IPS DF 19.7 (cell line): ENCODE data around the gene GGA1.

Experiments
- DNase-seq: peaks from one replicate; pipeline ENCODE4 v3.0.0-alpha.2; 2013; ENCODE audit warnings: low read depth, low spot score

The GGA1 gene

DNA sequence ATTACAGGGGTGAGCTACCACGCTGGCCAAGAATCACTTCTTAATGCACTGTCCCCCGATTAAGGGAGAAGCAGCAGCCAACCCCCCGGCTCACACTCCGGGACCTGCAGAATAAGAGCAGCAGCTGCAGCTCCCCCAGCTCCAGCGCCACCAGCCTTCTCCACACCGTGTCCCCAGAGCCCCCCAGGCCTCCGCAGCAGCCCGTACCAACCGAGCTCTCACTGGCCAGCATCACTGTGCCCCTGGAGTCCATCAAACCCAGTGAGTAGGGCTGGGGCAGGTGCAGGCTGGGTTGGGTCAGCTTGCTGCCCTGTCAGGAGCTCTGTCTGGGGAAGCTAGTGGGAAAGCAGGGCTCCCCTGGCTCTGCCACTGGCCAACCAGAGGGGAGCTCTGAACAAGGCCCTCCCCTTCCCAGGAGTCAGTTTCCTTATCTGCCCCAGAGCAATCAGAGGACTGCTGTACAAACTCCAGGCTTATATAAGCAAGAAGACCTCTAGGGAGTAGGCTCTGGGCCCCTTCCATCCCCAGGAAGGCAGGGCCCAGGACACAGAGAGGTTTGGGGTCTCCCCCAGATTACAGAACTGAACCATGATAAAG, 22.3 kb downstream of the GGA1 start:
- no peak for DNase-seq

DNA sequence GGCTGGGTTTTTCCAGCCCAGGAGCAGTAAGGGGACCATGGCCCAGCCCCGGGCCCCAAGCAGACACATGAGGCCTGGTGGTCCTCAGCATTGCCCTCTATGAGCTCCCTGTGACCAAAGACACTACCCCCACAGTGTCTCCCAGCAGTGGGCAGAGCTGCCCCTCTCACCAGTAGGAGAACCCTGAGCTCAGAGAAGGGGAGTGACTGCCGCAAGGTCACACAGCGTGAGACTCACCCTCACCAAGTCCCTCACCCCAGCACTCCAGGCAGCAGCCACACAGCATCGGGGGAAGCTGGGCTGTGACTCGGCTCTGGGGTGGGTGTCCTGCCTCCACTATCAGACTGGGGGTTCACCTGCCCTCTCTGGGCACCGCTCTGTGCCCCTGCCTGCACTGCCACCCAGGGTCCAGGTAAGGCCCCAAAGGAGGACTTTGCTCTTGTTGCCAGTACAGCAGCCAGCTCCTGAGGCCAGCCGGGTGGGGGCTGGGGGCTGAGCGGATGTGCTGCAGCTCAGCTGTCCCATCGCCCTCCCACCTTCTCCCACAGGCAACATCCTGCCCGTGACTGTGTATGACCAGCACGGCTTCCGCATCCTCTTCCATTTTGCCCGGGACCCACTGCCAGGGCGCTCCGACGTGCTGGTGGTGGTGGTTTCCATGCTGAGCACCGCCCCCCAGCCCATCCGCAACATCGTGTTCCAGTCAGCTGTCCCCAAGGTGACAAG, 23.0 kb downstream of the GGA1 start:
- no peak for DNase-seq

DNA sequence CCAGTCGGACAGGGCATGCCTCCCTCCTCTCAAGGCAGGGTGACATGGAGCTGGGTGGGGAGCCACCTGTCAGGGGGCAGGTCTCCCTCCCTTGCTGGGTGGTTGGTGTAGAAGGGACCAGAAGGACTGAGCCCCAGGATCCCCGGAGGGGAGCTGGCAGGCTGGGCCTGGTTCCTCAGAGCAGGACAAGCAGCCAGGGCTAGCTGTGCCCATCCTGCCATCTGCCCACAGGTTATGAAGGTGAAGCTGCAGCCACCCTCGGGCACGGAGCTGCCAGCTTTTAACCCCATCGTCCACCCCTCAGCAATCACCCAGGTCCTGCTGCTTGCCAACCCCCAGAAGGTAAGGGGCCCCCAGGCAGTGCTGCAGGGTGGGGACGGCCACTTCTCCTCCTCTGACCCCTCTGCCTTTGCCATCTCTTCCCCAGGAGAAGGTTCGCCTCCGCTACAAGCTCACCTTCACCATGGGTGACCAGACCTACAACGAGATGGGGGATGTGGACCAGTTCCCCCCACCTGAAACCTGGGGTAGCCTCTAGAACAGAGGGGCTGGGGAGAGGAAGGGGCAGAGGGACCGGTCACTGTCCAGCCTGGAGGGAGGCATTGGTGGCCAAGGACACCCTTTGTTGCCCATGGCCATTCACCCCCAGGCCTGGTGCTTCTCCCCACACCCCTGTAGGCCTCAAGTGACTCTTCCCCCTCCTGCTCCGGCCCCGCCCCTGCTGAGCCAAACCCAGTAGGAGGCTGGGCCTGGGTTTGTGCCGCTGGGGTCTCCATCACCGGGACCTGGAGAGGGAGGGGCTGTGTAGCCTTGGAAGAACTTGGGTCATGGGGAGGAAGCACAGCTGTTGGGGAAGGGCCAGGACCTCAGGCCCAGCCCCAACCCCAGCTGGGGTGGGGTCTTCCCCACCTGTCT, 23.8 kb downstream of the GGA1 start:
- no peak for DNase-seq

DNA sequence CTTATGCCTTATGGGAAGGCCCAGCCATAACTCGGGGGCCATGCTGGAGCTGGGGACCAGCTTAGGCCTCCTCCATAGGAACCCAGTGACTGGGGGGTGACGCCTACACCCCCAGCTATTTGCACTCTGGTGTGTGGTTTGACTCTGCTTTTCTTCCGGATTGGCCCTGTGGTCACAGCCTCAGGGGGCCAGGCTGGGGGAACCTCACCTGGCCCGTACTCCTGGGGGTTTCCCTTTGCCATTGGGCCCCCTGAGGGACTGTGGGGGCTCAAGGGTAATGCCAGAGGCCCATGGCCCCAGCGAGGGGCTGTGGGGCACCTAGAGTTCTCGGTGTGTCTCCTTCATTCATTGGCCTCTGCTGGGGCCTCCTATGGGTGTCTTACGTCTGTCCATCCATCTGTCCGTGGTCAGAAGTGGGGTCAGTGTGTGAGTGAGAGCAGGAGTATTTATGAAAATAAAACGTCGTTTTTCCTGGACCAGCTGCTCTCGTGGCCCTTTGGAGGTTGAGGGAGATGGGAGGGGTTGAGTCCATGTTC, 24.5 kb downstream of the GGA1 start:
- DNase-seq = no peak

DNA sequence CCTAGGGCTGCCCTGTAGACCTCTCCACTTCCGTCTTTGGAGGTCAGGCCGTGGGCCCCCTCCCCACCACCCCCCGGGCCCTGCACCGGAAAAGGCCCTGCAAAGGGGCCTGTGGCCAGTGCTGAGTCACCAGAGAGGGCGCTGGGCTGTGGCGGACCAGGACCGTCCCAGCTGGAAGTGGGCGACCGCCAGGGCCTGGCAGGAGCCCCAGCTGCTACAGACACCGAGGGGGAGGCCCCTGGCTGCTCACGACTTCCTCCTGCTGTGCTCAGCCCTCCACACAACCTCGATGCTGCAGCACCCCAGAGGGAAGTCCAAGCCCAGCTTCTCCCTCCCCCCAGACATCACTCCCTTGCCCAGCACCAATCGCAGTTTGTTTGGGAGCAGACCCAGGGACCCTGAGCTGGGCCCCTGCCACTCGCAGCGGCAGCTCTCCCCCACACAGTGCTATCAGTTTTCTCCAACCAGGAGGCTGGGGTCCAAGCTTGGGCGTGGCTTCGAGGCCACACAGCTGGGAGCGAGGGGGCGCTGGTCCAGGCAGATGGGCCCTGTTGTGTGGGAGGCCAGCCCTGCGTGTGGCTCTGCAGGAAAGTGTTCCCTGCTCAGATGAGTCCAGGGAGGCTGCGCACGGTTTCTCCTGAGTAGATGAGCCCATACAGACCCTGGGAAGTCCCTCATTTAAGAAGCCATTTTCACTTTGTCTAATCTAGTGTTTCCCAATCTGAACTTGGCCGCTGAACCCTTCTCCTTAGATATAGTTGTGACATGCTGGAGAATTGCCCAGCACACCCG, 25.2 kb downstream of the GGA1 start:
- no peak for DNase-seq

DNA sequence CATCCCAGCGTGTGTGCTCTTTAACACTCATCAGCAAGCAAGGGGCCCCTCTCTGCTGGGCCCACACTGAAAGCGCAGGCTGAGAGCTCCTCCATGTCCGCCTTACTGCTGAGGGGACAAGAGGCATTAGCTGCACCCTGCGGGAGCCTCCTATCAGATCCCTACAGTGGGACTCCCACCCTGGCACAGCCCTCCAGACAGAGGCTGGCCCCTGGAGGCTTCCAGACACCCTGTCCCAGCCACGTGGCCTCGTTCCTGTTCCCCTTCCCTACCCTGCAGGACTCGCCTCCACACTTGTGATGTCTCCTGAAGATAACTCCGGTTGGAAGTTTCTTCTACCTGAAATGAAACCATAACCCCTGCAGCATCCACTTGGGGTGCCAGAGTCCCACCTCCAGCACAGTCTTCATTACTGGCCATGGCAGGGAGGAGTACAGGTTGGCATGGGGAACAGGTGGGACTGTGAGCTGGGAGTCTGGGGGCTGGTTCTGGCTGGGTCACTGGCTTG, 25.8 kb downstream of the GGA1 start:
- no peak for DNase-seq

DNA sequence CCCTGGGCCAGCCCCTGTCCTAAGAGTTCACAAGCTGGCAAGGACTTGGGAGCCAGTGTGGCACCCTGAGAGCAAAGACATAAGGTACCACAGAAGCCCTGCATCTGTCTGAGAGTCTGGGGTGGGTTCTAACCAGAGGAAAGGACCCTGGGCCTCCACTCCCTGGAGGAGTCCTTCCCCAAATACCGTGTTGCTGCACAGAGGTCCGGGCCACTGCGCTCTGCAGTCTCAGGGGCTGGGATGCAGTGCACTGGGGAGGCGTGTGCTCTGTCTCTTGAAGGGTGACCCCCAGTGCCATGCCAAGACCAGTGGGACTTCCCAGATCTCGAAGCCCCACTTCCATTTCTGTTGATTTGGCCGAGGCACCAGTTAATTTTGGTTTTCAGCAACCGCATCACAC, 26.5 kb downstream of the GGA1 start:
- DNase-seq = no peak

DNA sequence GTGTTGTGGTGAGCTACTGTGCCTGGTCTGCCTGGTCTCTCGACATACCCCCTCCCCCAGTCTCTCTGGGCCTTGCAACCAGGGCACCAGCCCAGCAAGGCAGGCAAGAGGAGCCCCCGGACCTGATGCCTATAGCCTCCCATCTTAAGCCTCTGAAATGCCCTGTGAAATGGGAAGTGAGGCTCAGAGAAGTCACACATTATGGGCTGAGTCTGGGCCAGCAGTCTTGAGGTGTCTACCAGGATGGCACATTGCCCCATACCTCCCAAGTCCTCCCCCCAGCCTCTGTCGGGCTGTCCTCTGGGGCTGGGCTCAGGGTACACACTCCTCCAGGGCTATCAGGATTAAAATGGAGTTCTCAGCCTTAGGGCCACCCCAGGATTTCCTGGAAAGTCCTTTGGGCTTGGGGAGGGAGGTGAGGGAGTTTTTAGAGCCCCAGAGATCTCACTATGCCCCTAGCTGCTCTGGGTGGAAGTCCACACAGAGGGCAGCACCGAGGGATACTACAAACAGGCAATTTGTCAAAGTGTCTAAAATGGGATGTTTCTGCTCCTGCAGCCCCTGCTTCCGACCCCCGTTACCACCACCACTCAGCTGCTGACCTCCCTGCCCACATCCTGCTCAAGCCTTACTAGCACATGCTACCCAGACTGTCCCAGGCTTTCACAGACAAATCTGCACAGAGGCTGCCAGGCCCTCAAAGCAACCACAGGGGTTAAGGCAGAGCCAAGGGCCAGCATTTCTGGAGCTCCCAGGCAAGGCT, 27.7 kb downstream of the GGA1 start:
- no peak for DNase-seq

DNA sequence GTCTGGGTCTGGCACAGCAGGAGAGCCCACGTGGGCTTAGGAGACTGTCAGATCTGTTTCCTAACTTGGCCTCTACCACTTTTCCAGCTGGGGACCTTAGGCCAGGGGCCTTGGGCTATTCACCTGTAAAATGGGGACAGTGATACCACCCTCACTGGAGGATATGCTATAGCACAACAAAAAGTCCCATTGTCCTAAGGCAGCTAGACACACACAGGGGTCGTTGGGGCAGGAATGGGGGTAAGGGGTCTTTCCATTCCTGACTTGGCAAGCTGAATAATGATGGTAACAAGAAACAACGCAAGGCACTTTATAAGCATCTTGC, 28.3 kb downstream of the GGA1 start:
- DNase-seq = no peak

DNA sequence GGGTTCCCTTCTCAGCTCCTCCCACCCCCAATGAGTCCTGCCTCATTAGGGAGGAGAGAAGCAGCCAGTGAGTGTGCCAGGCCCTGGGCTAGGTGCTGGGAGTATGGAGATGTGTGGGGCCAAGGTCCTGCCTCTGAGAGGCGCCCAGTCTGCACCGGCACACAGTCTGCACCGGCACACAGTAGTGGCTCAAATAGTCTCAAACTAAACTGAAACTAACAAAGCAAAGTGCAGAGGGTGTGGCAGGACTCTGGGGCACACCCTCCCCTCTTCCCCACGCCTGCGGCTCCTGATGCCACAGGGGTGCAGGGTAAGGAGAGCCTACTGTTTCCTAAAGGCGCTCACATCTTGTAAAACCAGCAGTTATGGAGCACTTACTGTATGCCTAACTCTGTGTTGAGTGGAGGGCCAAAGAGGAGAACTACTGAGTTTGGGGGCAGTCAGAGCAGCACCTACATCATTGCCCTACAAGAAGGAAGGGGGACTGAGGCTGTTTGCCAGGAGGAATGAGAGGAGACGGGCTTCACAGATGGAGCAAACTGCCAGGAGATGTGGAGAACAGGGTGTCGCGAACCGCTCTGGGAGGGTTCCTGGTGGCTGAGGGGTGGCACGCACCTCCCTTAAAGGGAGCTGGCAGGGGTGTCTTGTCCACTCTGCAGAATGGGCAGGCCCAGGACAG, 29.9 kb downstream of the GGA1 start:
- no peak for DNase-seq

DNA sequence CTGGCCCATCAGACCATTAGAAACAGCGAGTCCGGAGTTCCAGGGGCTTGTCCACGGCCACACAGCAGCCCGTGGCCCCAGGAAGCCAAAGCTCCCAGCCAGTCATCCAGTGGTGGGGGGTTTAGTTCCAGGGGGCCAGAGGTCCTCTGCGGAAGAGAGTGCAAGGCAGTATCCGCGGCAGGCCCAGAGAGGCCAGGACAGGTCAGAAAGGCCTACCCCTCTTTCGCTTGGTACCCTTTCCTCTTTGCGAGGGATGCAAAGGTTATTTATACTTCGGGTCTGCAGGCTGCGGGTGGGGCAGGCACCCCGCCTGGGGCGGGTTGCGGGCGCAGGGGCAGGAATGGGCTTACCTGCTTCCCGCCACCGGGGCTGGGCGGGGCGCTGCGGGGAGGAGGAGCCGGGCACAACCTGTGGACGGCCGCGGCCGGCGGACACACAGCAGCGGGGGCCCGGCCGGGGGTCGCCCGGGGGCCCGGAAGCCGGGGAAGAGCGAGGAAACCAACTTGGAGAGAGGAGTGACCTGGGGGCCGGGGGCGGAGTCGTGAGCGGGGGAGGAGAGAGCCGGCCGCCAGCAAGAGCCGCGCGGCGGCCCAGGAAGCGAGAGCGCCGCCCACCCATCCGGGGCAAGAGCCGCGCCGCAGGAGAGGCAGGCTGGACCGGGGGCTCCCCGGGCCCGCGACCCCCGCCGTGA, 30.6 kb downstream of the GGA1 start, which contains the start of gene SH3BP1:
Gene SH3BP1, plus strand, starts transcription at position 600 of the 691 bp plus-strand sequence. CDS start 119 bp downstream, outside the sequence.
- DNase-seq = no peak

DNA sequence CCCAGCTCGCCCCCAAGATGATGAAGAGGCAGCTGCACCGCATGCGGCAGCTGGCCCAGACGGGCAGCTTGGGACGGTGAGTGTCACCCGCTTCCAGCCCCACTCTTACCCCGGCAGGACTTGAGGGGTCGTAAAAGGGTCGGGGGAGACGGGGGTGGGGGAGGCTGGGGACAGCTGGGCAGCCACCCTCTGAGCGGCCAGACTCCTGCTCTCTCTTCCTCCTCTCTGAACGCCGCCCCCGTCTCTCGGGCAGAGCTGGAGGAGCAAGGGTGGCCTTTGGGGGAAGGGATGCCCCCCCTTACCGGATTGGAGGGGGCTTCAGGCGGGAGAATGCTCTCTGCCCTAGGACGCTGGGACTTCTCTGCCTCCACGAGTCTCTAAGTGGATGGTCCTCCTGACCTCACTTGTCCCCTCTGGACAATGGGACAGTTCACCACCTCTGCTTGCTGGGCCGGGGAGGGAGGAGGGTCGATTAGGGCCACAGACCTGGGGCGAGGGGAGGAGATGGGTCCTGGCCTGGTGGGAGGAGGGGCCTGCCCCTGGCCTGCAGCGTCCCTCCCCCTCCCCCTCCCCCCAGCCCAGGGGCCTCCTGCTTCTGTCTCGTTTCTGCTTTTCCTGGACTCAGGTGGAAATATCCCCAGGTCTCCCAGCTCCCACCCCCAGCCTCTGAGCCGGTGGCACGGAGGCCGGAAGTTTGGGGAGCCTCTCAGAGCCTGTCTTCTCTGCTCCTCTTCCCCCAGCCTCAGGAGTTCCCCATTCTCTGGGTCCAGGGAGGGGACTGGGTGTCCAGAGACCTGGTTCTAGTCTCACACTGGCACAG, 31.3 kb downstream of the GGA1 start:
- DNase-seq = no peak

DNA sequence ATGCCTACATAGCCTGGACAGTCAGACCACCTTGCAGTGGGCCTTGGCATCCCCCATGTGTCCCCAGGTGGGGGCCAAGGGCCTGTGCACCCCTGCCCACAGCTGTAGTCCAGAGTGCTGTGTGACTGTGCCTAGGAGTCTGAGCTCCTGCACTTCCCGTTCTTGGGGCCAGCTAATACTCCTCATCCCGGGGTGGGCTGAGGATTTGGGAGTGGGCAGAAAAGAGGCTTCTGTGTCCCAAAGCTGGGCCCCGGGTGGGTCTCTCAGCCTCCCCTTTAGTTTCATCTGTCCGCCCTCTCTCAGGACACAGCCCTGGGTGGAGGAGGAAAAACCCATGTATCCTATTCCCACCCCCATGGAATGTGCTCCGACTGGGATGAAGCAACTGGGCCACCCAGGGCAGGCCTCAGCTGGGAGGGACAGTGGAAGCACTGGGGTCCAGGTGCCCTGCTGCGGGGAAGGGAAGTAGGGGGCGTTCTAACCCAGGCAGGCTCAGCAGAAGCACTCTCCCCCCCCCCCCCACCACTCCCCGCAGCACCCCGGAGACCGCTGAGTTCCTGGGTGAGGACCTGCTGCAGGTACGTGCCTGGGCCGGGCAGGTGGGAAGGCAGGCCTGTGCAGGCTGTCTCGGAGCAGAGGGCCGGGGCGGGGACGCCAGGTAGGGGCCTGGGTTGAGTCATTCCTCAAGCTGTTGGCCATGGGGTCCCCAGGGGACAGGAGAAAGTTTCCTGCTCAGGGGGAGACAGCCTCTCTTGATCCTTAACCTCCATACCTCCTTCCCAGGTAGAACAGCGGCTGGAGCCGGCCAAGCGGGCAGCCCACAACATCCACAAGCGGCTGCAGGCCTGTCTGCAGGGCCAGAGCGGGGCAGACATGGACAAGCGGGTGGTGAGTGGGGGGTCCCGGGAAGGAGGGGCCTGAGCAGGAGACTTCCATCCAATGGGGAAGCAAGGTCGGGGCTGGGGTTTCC, 32.2 kb downstream of the GGA1 start:
- DNase-seq = no peak

DNA sequence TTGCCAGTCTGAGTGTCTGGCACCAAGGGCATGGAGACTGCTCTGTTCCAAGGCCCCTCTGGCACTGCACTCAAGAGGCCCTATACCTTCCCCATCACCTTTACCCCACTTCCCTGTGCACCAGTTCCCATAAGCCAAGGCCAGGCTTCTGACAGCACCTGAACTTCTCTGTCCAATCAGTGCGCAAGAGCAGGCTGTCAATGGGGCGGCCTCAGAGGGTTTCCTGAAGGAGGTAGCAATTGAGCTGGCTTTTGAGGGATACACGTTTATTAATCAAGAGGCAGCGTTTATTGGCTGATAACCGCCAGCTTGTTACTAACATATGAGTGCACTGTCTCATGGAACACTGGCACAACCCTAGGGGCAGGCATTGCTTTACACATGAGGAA, 32.9 kb downstream of the GGA1 start:
- no peak for DNase-seq

DNA sequence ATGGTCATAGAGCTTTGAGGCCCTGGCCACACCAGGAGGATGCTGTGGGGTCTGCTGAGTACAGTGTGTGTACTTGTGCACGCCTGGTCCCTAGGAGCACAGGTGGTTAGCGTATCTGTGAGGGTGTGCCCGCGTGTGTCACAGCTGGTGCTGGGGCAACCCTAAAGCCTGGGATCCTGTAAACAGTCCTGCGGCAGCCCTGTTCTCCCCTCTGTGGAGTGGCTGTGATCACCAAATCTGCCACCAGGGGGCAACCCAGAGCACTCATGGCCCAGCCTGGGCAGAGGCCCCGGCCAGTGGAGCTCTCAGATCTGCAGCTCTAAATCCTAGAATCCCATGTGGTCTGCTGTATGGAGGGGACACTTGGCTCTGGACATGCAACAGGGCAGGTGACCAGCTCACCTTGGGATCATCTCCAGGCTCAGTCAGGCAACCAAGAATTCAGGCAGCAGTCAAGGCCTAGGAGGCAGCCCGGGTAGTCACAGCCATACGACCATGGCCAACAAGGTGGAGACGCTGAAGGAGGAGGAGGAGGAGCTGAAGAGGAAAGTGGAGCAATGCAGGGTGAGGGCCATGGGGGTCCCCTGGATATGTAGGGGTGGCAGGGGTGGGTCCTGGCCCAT, 34.7 kb downstream of the GGA1 start:
- DNase-seq = no peak

DNA sequence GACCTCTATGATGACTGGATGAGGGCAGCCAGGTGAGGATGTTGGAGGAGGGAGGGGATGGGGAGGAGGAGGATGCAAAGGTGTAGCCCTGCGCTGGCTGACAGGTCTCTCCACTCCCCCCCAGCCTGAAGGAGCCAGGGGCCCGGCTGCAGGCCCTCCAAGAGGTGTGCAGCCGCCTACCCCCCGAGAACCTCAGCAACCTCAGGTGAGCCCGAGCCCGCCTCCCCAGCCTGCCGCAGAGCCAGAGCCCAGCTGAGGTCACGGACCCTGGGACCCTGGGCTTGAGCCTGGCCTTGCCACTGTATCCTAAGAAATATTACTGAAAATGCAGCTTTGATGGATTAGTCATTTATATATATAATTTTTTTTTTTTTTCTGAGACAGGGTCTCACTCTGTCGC, 38.7 kb downstream of the GGA1 start:
- no peak for DNase-seq

DNA sequence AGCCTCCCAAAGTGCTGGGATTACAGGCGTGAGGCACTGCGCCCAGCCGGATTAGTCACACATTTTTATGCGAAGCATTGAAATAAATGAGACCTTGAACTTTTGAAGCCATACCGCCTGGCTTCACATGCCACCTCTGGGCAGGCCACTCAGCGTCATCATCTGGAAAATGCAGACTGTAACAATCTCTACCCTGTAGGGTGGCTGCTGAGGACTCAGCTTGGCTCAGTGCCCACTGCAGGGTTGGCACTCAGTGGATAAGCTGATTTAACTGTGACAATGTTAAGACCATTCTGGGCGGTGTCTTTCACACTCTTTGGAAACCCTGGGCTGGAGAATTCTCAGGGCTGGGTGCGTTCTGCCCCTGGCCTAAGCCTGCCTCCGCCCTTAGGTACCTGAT, 39.3 kb downstream of the GGA1 start:
- DNase-seq = no peak
